ENCODE measurements around the gene UBALD2.

The UBALD2 gene

GRCh38 chr17:76280650-76281049 is 15.5 kb downstream of the UBALD2 start:
- TF ChIP-seq EZH2phosphoT487 (IDR thresholded peaks at IDR 0.05; ENCODE audit: low read length) (no peak), CTCF (IDR thresholded peaks at IDR 0.05; ENCODE audit: low read length) (no peak), EZH2 (optimal IDR thresholded peaks at IDR 0.05; ENCODE audit: low read depth, low read length) (no peak)
- Histone ChIP-seq H3F3A (ENCODE audit: insufficient read depth, low read length) (no peaks in the 10 kb centered on the region), H3K9me3 (replicated peaks; ENCODE audit: insufficient read depth, low read length) (no peaks in the 10 kb centered on the region), H3K9me2 (replicated peaks; ENCODE audit: insufficient read depth, low read length) (no peaks in the 10 kb centered on the region), H3K27me3 (replicated peaks; ENCODE audit: insufficient read depth, low read length) (no peaks in the 10 kb centered on the region), H3K9ac (ENCODE audit: low read length) (no peak overlapping the region), H4K20me1 (ENCODE audit: insufficient read depth, low read length) (no peaks in the 10 kb centered on the region), H3K27ac (ENCODE audit: low read length) (no peak overlapping the region), H3K4me2 (ENCODE audit: low read depth, low read length) (no peak overlapping the region), H3K4me1 (ENCODE audit: low read length) (no peaks in the 10 kb centered on the region), H3K79me2 (ENCODE audit: low read length) (no peaks in the 10 kb centered on the region), H2AFZ (ENCODE audit: low read length) (no peak overlapping the region), H3K4me3 (ENCODE audit: low read length) (no peak overlapping the region), H3K36me3 (replicated peaks; ENCODE audit: insufficient read depth, low read length) (no peaks in the 10 kb centered on the region)
- DNase-seq = no peak

GRCh38 chr17:76281573-76282371 is 16.6 kb downstream of the UBALD2 start:
- no peak for TF ChIP-seq EZH2 (optimal IDR thresholded peaks at IDR 0.05; ENCODE audit: low read depth, low read length)
- no peak for TF ChIP-seq EZH2phosphoT487 (IDR thresholded peaks at IDR 0.05; ENCODE audit: low read length)
- no peak for TF ChIP-seq CTCF (IDR thresholded peaks at IDR 0.05; ENCODE audit: low read length)
- no peak overlapping the region for H3K9ac ChIP-seq (ENCODE audit: low read length)
- H3K4me3 ChIP-seq (ENCODE audit: low read length) = no peak overlapping the region
- no peaks in the 10 kb centered on the region for H3K36me3 ChIP-seq (replicated peaks; ENCODE audit: insufficient read depth, low read length)
- no peaks in the 10 kb centered on the region for H3K4me1 ChIP-seq (ENCODE audit: low read length)
- H2AFZ ChIP-seq (ENCODE audit: low read length) = no peak overlapping the region
- no peak for DNase-seq
- H3K27ac ChIP-seq (ENCODE audit: low read length) = no peak overlapping the region
- H3K27me3 ChIP-seq (replicated peaks; ENCODE audit: insufficient read depth, low read length) = no peaks in the 10 kb centered on the region
- no peaks in the 10 kb centered on the region for H3K9me3 ChIP-seq (replicated peaks; ENCODE audit: insufficient read depth, low read length)
- no peaks in the 10 kb centered on the region for H4K20me1 ChIP-seq (ENCODE audit: insufficient read depth, low read length)
- H3K79me2 ChIP-seq (ENCODE audit: low read length) = no peaks in the 10 kb centered on the region
- H3K4me2 ChIP-seq (ENCODE audit: low read depth, low read length) = no peak overlapping the region
- no peaks in the 10 kb centered on the region for H3K9me2 ChIP-seq (replicated peaks; ENCODE audit: insufficient read depth, low read length)
- H3F3A ChIP-seq (ENCODE audit: insufficient read depth, low read length) = no peaks in the 10 kb centered on the region

GRCh38 chr17:76292567-76292966 is 27.4 kb downstream of the UBALD2 start:
- TF ChIP-seq EZH2 (optimal IDR thresholded peaks at IDR 0.05; ENCODE audit: low read depth, low read length) = no peak
- no peak for TF ChIP-seq CTCF (IDR thresholded peaks at IDR 0.05; ENCODE audit: low read length)
- no peak for TF ChIP-seq EZH2phosphoT487 (IDR thresholded peaks at IDR 0.05; ENCODE audit: low read length)
- Histone ChIP-seq H3K4me3 (ENCODE audit: low read length) (no peak overlapping the region), H3K36me3 (replicated peaks; ENCODE audit: insufficient read depth, low read length) (no peaks in the 10 kb centered on the region), H3K9me3 (replicated peaks; ENCODE audit: insufficient read depth, low read length) (no peaks in the 10 kb centered on the region), H3F3A (ENCODE audit: insufficient read depth, low read length) (no peaks in the 10 kb centered on the region), H3K27ac (ENCODE audit: low read length) (no peak overlapping the region), H3K4me2 (ENCODE audit: low read depth, low read length) (no peak overlapping the region), H3K4me1 (ENCODE audit: low read length) (no peaks in the 10 kb centered on the region), H2AFZ (ENCODE audit: low read length) (no peak overlapping the region), H3K9ac (ENCODE audit: low read length) (no peak overlapping the region), H3K9me2 (replicated peaks; ENCODE audit: insufficient read depth, low read length) (no peaks in the 10 kb centered on the region), H4K20me1 (ENCODE audit: insufficient read depth, low read length) (no peaks in the 10 kb centered on the region), H3K27me3 (replicated peaks; ENCODE audit: insufficient read depth, low read length) (no peaks in the 10 kb centered on the region), H3K79me2 (ENCODE audit: low read length) (no peaks in the 10 kb centered on the region)
- DNase-seq = no peak
